Adrenal gland (tissue), 5 donors: ENCODE measurements around the gene ARHGAP18.

Experiments used
- POLR2A ChIP-seq, 2 donors: fragments of 450-650 bp; IDR thresholded peaks; one replicate each; pipeline ENCODE4 v1.6.1; 2017; ENCODE audit warnings: antibody characterized with exemption in 2 of 2, mild to moderate bottlenecking in 2 of 2, moderate library complexity in 1 of 2
- TF ChIP-seq, protein P1 (sequence below), 6 experiments: fragments of 450-650 bp in 4 of 6; fragments of 200-600 bp in 2 of 6; sonication (generic) in 1 of 6; IDR thresholded peaks; 1 replicate in 5 of 6; 2 replicates in 1 of 6; pipeline versions ENCODE4 v1.5.1 to v1.8.0; 2016 to 2021; ENCODE audit warnings: antibody characterized with exemption in 6 of 6, mild to moderate bottlenecking in 2 of 6, moderate library complexity in 1 of 6
- donor health status: DM: no; HTN: no; CAD: no.

DNA sequence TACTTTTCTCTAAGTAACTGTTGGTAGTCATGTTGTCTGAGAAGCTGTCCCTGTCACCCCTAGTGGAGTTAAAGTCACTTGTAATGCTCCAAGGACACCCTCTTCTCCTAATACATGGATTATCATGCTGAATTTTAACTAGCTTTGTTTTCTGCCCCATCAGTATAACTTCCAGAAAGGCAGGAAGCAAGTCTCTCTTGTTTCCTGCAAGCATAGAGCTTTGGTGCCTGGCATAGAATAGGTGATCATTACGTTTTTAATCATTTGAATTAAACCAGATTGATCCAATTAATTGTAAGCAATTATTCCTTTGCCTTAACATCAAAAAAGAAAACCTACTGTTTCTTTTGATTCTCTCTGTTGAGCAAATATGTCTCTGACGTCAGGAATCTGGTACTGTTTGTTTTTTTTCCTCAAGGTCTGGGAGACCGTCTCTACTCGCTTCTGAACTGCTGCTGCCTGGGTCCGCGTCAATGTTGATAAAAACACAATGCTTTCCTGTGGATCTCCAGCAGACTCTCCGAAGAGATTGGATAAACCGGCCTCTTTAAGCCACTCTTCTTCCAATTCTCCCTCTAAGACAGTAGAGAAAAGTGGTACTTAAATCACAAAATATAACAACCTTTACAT lies 71.8 kb downstream of the ARHGAP18 start:
- TF ChIP-seq POLR2A (IDR thresholded peaks at IDR 0.05), result peak in 1 of 2 donors; percentile 43
- TF ChIP-seq, protein P1, sequence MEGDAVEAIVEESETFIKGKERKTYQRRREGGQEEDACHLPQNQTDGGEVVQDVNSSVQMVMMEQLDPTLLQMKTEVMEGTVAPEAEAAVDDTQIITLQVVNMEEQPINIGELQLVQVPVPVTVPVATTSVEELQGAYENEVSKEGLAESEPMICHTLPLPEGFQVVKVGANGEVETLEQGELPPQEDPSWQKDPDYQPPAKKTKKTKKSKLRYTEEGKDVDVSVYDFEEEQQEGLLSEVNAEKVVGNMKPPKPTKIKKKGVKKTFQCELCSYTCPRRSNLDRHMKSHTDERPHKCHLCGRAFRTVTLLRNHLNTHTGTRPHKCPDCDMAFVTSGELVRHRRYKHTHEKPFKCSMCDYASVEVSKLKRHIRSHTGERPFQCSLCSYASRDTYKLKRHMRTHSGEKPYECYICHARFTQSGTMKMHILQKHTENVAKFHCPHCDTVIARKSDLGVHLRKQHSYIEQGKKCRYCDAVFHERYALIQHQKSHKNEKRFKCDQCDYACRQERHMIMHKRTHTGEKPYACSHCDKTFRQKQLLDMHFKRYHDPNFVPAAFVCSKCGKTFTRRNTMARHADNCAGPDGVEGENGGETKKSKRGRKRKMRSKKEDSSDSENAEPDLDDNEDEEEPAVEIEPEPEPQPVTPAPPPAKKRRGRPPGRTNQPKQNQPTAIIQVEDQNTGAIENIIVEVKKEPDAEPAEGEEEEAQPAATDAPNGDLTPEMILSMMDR (IDR thresholded peaks at IDR 0.05), result no peak
